ENCODE measurements around the gene HEATR1.
A peak's percentile ranks its signal among the peaks of the same experiment; 100 is the strongest.

The HEATR1 gene

GRCh38 chr1:236536540-236536939, 67.8 kb downstream of the HEATR1 start:
- DNase-seq (ENCODE audit: low spot score): no peak

GRCh38 chr1:236535662-236536161, 68.6 kb downstream of the HEATR1 start:
- DNase-seq (ENCODE audit: low spot score): no peak

GRCh38 chr1:236535190-236535589, 69.1 kb downstream of the HEATR1 start:
- DNase-seq (ENCODE audit: low spot score): no peak

- DNase-seq (ENCODE audit: low spot score): peak; percentile 65
Measured at GRCh38 chr1:236534151-236534651, 70.1 kb downstream of the HEATR1 start.

- DNase-seq (ENCODE audit: low spot score): no peak
Measured at GRCh38 chr1:236532850-236533249, 71.5 kb downstream of the HEATR1 start.

GRCh38 chr1:236530959-236531358, 73.4 kb downstream of the HEATR1 start:
- no peak for DNase-seq (ENCODE audit: low spot score)

- no peak for DNase-seq (ENCODE audit: low spot score)
Measured at GRCh38 chr1:236530286-236530685, 74.0 kb downstream of the HEATR1 start.

- DNase-seq (ENCODE audit: low spot score): no peak
Measured at GRCh38 chr1:236526079-236526478, 78.2 kb downstream of the HEATR1 start.

GRCh38 chr1:236524895-236525184, 79.5 kb downstream of the HEATR1 start:
- no peak for DNase-seq (ENCODE audit: low spot score)

GRCh38 chr1:236524142-236524894, 80.0 kb downstream of the HEATR1 start:
- peak; percentile 83 for DNase-seq (ENCODE audit: low spot score)

- DNase-seq (ENCODE audit: low spot score): peak; percentile 84
Measured at GRCh38 chr1:236523704-236524141, 80.6 kb downstream of the HEATR1 start, which contains the start of gene LGALS8. Gene LGALS8, plus strand, starts transcription at chr1:236523982. Its CDS starts 2,089 bp downstream, at chr1:236526071.

- DNase-seq (ENCODE audit: low spot score): peak; percentile 39
Measured at GRCh38 chr1:236522937-236523703, 81.2 kb downstream of the HEATR1 start.

GRCh38 chr1:236520445-236521005, 83.8 kb downstream of the HEATR1 start:
- no peak for DNase-seq (ENCODE audit: low spot score)

- DNase-seq (ENCODE audit: low spot score): no peak
Measured at GRCh38 chr1:236518322-236518721, 86.0 kb downstream of the HEATR1 start.

- DNase-seq (ENCODE audit: low spot score): peak; percentile 28
Measured at GRCh38 chr1:236516929-236517704, 87.2 kb downstream of the HEATR1 start.

GRCh38 chr1:236515443-236515958, 88.8 kb downstream of the HEATR1 start:
- no peak for DNase-seq (ENCODE audit: low spot score)

GRCh38 chr1:236514703-236515442, 89.4 kb downstream of the HEATR1 start:
- DNase-seq (ENCODE audit: low spot score): no peak

GRCh38 chr1:236511735-236512418, 92.4 kb downstream of the HEATR1 start:
- DNase-seq (ENCODE audit: low spot score): no peak

GRCh38 chr1:236509647-236510401, 94.5 kb downstream of the HEATR1 start:
- no peak for DNase-seq (ENCODE audit: low spot score)

GRCh38 chr1:236509203-236509602, 95.1 kb downstream of the HEATR1 start:
- DNase-seq (ENCODE audit: low spot score): no peak

All from kidney tubule cell (primary cell).